ENCODE data around the gene CRLF3. TPM values are rescaled to one million over a fixed set of nuclear protein-coding genes. Genes with fewer than 3 reads are reported as not detected.

CRLF3 gene
- total and polyA plus RNA-seq, 10 donors = 21.0 to 51.9 (median 48.4) TPM

GRCh38 chr17:30808785-30809286, 15.7 kb downstream of the CRLF3 start:
- H3K9me3 ChIP-seq = no peaks in the 10 kb centered on the region
- no peaks in the 10 kb centered on the region for H3K27me3 ChIP-seq (replicated peaks in 1 of 7)
- H3K4me3 ChIP-seq = peak overlapping the region in 5 of 8 donors; percentile 16 to 61 (median 25)
- 14 to 33% (median 19%) methylated on average over 9 of the region's 9 CpGs for WGBS, 5 donors
- DNase-seq = no peak
- H3K27ac ChIP-seq = peak overlapping the region; percentile 88 to 97 (median 90)
- peaks cover 0 to 45% (median 3%) of the 10 kb centered on the region in 6 donors for H3K36me3 ChIP-seq
- H3K4me1 ChIP-seq = peaks cover 54 to 92% (median 82%) of the 10 kb centered on the region in 6 donors
- intact Hi-C loops (cut with DNase I; ENCODE audit: low total_unique reads) = no loop called here
- peak in 1 of 3 donors; percentile 72 for TF ChIP-seq POLR2AphosphoS5 (IDR thresholded peaks at IDR 0.05)
- TF ChIP-seq CTCF (IDR thresholded peaks at IDR 0.05 in 8 of 11, conservative IDR thresholded peaks at IDR 0.05 in 3 of 11) = peak in 2 of 11 experiments; percentile 6 to 19
- peak in 1 of 3 donors; percentile 35 for TF ChIP-seq POLR2A (IDR thresholded peaks at IDR 0.05)

GRCh38 chr17:30807896-30808295, 16.6 kb downstream of the CRLF3 start:
- no peaks in the 10 kb centered on the region for H3K9me3 ChIP-seq
- H3K4me3 ChIP-seq = peak overlapping the region in 1 of 8 donors; percentile 25
- H3K27me3 ChIP-seq (replicated peaks in 1 of 7) = no peaks in the 10 kb centered on the region
- no peak for DNase-seq
- 71 to 86% (median 84%) methylated on average over 1 of the region's 1 CpG for WGBS, 5 donors
- intact Hi-C loops (cut with DNase I; ENCODE audit: low total_unique reads) = no loop called here
- TF ChIP-seq POLR2A (IDR thresholded peaks at IDR 0.05) (no peak), CTCF (IDR thresholded peaks at IDR 0.05 in 8 of 11, conservative IDR thresholded peaks at IDR 0.05 in 3 of 11) (no peak), POLR2AphosphoS5 (IDR thresholded peaks at IDR 0.05) (no peak)
- peaks cover 47 to 82% (median 74%) of the 10 kb centered on the region in 6 donors for H3K4me1 ChIP-seq
- peaks cover 0 to 54% (median 12%) of the 10 kb centered on the region in 6 donors for H3K36me3 ChIP-seq
- peak overlapping the region; percentile 88 to 97 (median 90) for H3K27ac ChIP-seq

GRCh38 chr17:30805944-30806456, 18.5 kb downstream of the CRLF3 start:
- Histone ChIP-seq H3K4me3 (no peak overlapping the region), H3K4me1 (peaks cover 35 to 63% (median 58%) of the 10 kb centered on the region in 6 donors), H3K36me3 (peaks cover 3 to 62% (median 31%) of the 10 kb centered on the region in 6 donors), H3K27me3 (replicated peaks in 1 of 7) (no peaks in the 10 kb centered on the region), H3K9me3 (no peaks in the 10 kb centered on the region), H3K27ac (peak overlapping the region in 5 of 8 donors; percentile 88 to 97 (median 93))
- no peak for TF ChIP-seq POLR2AphosphoS5 (IDR thresholded peaks at IDR 0.05)
- TF ChIP-seq POLR2A (IDR thresholded peaks at IDR 0.05) = no peak
- TF ChIP-seq CTCF (IDR thresholded peaks at IDR 0.05 in 8 of 11, conservative IDR thresholded peaks at IDR 0.05 in 3 of 11) = peak in 4 of 11 experiments; percentile 7 to 27 (median 18)
- intact Hi-C loops (cut with DNase I; ENCODE audit: low total_unique reads) = no loop called here
- no peak for DNase-seq
- 56 to 81% (median 70%) methylated on average over 2 of the region's 2 CpGs for WGBS, 5 donors

GRCh38 chr17:30801671-30802070, 22.8 kb downstream of the CRLF3 start:
- H3K27me3 ChIP-seq (replicated peaks in 1 of 7) = no peaks in the 10 kb centered on the region
- no peak overlapping the region for H3K27ac ChIP-seq
- H3K4me3 ChIP-seq = no peak overlapping the region
- no peaks in the 10 kb centered on the region for H3K9me3 ChIP-seq
- TF ChIP-seq POLR2AphosphoS5 (IDR thresholded peaks at IDR 0.05) (no peak), CTCF (IDR thresholded peaks at IDR 0.05 in 8 of 11, conservative IDR thresholded peaks at IDR 0.05 in 3 of 11) (no peak)
- DNase-seq = no peak
- WGBS, 5 donors = 88 to 100% (median 95%) methylated on average over 1 of the region's 1 CpG
- peaks cover 3 to 87% (median 66%) of the 10 kb centered on the region in 6 donors for H3K36me3 ChIP-seq
- H3K4me1 ChIP-seq = peaks cover 7 to 20% (median 15%) of the 10 kb centered on the region in 6 donors
- intact Hi-C loops (cut with DNase I; ENCODE audit: low total_unique reads) = no loop called here
